GM21447 (cell line): ENCODE results near the gene ARNT2.

Source experiments
- ATAC-seq: cut with Tn5 transposase; IDR thresholded peaks from one replicate; pipeline ENCODE4 v1.9.1; 2021; ENCODE audit not compliant: unreplicated experiment

The ARNT2 gene

GRCh38 chr15:80462836-80463512, 58.8 kb downstream of the ARNT2 start:
- ATAC-seq = no peak

GRCh38 chr15:80464951-80465625, 60.9 kb downstream of the ARNT2 start:
- no peak for ATAC-seq

- no peak for ATAC-seq
Measured at GRCh38 chr15:80465626-80466005, 61.4 kb downstream of the ARNT2 start.

GRCh38 chr15:80466543-80466942, 62.4 kb downstream of the ARNT2 start:
- no peak for ATAC-seq

- ATAC-seq = no peak
Measured at GRCh38 chr15:80467311-80467714, 63.1 kb downstream of the ARNT2 start.

- no peak for ATAC-seq
Measured at GRCh38 chr15:80468796-80469195, 64.6 kb downstream of the ARNT2 start.

GRCh38 chr15:80471881-80472280, 67.7 kb downstream of the ARNT2 start:
- no peak for ATAC-seq

GRCh38 chr15:80473286-80474223, 69.4 kb downstream of the ARNT2 start:
- ATAC-seq = no peak

- ATAC-seq = no peak
Measured at GRCh38 chr15:80474224-80475215, 70.3 kb downstream of the ARNT2 start.

GRCh38 chr15:80475572-80475971, 71.4 kb downstream of the ARNT2 start:
- no peak for ATAC-seq

GRCh38 chr15:80476036-80476435, 71.9 kb downstream of the ARNT2 start:
- ATAC-seq = no peak

- ATAC-seq = no peak
Measured at GRCh38 chr15:80478075-80478474, 73.9 kb downstream of the ARNT2 start.

- ATAC-seq = no peak
Measured at GRCh38 chr15:80479191-80479590, 75.0 kb downstream of the ARNT2 start.

- no peak for ATAC-seq
Measured at GRCh38 chr15:80480171-80480811, 76.1 kb downstream of the ARNT2 start.

GRCh38 chr15:80480909-80481308, 76.7 kb downstream of the ARNT2 start:
- ATAC-seq = no peak

GRCh38 chr15:80482696-80483095, 78.5 kb downstream of the ARNT2 start:
- no peak for ATAC-seq

GRCh38 chr15:80483725-80484161, 79.6 kb downstream of the ARNT2 start:
- no peak for ATAC-seq

GRCh38 chr15:80484333-80484864, 80.2 kb downstream of the ARNT2 start:
- ATAC-seq = no peak

GRCh38 chr15:80485370-80486164, 81.4 kb downstream of the ARNT2 start:
- no peak for ATAC-seq
